GM19043 (cell line): Measurements from ENCODE around the gene PRORP.
"Not testable (repeated sequence)": the region's sequence is repeated elsewhere in the genome, so short reads cannot be mapped to it uniquely, and the experiment has no call there.

ENCODE experiments used
- ATAC-seq: cut with Tn5 transposase; IDR thresholded peaks from one replicate; pipeline ENCODE4 v1.9.1; 2021; ENCODE audit warnings: low read depth; ENCODE audit not compliant: unreplicated experiment

Gene PRORP

GRCh38 chr14:35134329-35135123 is 12.2 kb downstream of the PRORP start:
- no peak for ATAC-seq

DNA sequence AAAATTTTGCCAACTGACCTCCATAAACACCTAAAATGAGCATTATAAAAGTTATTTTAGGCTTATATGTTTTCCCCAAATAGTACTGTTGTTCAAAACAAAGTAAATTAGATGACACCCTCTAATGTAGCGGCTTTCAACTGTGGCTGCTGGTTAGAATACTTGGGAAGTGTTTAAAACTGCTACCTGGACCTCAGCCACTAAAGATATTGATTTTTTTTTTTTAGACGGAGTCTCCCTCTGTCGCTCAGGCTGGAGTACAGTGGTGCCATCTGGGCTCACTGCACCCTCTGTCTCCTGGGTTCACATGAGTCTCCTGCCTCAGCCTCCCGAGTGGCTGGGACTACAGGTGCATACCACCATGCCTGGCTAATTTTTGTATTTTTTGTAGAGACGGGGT is 16.2 kb downstream of the PRORP start:
- no peak for ATAC-seq

DNA sequence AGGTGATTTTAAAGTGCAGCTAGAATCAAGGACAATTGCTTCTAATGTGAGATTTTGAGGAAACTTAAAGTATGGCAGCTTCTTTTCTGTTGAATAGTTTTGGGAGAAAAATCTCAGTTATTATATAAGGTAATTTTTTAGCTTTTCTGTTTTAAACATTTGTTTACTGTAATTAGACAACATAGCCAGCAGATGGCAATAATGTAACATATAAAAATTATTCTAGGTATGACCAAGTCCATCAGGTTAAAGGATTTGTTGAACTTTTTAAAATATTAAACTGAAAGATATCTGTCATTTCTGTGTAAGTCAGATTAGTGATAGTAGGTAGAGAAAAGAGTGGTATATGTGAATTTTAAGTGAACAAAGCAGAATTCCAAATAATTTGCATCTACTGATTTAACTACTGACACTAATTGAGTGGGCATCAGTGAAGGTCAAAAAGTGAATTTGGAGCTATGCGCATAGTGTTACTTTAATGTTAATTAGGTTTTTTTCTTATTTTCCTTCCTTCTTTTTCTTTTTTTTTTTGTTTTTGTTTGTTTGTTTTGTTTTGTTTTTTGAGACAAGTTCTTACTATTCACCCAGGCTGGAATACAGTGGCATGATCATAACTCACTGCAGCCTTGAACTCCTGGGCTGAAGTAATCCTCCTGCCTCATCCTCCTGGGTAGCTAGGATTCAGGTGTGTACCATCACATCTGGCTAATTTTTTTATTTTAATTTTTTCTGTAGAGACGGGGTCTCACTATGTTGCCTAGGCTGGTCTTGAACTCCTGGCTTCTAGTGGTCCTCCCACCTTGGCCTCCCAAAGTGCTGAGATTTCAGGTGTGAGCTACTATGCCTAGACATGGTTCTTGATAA is 18.6 kb downstream of the PRORP start:
- no peak for ATAC-seq

- no peak for ATAC-seq
These were observed 21.7 kb downstream of the PRORP start for GRCh38 chr14:35144029-35144428.

DNA sequence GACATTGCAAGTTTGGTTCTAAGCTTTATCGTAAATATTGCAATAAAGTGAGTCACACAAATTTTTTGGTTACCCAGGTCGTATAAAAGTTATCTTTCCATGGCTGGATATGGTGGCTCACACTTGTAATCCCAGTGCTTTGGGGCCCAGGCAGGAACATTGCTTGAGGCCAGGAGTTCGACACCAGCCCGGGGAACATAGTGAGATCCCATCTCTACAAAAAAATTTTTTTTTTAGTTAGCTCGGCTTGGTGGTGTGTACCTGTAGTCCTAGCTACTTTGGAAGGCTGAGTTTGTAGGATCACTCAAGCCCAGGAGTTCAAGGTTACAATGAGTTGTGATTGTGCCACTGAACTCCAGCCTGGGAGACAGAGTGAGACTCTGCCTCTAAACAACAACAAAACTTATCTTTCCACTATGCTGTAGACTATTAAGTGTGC is 24.4 kb downstream of the PRORP start:
- ATAC-seq: no peak

- no peak for ATAC-seq
These were observed 24.8 kb downstream of the PRORP start for GRCh38 chr14:35147186-35147585.

DNA sequence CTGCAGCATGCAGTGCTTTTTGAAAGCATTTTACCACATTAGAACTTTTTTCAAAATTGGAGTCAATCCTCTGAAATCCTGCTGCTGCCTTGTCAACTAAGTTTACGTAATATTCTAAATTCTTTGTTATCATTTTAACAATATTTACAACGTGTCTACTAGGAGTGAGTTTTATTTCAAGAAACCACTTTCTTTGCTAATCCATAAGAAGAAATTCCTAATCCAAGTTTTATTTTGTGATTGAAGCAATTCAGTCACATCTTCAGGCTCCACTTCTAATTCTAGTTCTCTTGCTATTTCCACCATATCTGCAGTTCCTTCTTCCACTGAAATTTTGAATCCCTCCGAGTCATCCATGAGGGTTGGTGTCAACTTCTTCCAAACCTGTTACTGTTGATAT is 25.4 kb downstream of the PRORP start:
- no peak for ATAC-seq

- no peak for ATAC-seq
These were observed 26.9 kb downstream of the PRORP start for GRCh38 chr14:35149239-35149638.

DNA sequence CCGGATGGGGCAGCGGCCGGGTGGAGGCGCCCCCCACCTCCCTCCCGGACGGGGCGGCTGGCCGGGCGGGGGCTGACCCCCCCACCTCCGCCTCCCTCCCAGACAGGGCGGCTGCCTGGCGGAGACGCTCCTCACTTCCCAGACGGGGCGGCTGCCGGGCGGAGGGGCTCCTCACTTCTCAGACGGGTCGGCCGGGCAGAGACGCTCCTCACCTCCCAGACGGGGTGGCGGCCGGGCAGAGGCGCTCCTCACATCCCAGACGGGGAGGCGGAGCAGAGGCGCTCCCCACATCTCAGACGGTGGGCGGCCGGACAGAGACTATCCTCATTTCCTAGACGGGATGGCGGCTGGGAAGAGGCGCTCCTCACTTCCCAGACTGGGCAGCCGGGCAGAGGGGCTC is 30.2 kb downstream of the PRORP start:
- not testable (repeated sequence) for ATAC-seq

DNA sequence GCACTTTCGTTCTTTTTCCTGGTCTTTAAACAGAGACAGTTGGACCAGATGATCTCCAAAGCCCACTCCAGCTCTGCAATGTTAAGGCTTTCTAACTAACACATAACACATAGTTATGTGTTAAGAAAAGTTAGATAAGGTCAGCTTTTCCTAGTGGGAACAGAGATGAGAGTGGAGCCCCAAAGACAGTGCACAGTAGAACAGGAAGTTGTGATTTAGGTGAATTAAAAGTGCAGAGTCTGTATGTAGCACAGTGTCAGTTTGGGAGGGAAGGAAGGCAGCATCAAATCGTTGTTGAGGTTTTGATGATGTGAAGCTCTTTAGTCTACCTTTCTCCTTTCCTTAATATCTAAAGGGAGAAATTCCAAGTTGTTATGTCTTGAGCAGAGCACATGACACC is 31.7 kb downstream of the PRORP start:
- no peak for ATAC-seq

DNA sequence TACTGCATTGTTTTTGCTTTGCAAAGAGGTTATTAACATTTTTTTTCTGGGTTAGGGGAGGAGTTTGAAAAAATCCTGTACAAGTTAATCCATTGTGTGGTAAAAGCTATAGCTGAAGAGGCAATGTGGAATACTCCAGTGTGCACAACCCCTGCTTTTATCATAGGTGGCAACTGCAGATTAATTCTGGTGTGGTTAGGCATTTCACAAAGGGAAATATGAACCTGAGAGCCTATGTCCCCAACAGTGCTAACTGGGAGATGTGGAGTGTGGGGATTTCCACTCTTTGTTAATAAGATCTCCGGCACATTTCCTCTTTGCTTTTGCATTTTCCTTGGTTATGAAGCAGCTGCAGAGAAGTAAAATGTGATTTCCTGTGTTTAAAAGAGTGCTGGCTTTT is 33.6 kb downstream of the PRORP start:
- ATAC-seq: no peak

GRCh38 chr14:35158491-35158890 is 36.1 kb downstream of the PRORP start:
- no peak for ATAC-seq

GRCh38 chr14:35158951-35159653 is 36.8 kb downstream of the PRORP start:
- ATAC-seq: no peak

GRCh38 chr14:35159742-35160409 is 37.5 kb downstream of the PRORP start:
- ATAC-seq: no peak

GRCh38 chr14:35161231-35161630 is 38.9 kb downstream of the PRORP start:
- no peak for ATAC-seq

- ATAC-seq: no peak
These were observed 41.0 kb downstream of the PRORP start for GRCh38 chr14:35163384-35163783.

DNA sequence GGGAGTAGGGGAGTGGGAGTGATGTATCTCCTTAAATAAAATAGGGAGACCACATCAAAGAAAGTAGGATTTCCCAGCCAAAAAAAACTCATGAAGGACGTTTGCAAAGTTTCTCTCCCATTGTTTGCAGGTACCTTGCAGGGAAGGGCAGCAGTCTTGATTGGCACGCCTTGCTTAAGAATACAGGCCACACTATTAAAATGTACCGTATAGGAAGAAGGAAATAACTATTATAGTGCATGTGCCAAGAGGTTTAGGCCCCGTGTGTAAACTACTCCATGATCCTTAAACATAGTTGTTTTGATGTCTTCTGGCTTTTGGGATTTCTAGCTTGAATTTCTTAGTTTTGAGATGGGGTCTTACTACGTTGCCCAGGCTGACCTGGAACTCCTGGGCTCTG is 42.5 kb downstream of the PRORP start:
- no peak for ATAC-seq

DNA sequence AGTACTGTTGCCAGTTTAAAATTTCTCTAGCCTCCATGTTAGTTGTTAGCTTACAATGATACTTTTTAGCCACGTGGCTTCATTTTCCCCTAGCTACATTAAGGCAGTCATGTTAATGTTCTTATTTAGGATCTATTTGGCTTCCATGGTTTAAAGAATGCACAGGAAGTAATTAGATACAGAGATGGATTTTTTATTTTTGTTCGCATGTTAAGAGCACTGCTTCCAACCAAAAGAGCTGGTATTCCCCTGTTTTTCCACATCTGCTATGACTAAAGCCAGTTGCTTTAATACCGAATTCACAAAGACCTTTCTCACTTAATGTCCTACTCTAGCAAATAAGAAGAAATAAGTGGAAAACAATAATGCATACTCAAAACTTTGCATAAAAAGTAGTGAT is 45.1 kb downstream of the PRORP start:
- ATAC-seq: no peak
